ENCODE data around the gene ERCC8.

ERCC8 gene

DNA sequence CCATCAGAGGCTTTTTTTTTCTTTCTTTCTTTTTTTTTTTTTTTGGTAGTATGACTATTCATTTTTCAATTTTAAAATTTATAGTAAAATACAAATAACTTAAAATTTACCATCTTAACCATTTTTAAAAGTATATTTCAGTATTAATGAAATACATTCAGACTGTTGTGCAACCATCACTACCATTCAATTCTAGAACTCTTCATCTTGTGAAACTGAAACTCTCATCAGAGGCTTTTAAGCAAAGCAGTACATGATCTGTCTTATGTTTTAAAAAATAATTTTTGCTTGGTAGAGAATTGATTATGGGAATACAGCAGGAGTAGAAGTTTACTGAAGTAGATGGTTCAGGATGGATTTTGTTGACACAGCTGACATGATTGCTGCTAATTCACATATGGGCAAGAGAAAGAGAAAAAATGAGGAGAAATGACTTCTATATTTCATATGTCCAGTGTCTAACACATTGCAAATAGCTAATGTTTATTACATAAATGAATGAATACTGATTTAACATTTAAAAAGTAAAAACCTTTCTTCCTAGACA, 114.2 kb downstream of the ERCC8 start:
- no peak for DNase-seq

- no peak for DNase-seq
Measured at GRCh38 chr5:60829490-60830266, 115.2 kb downstream of the ERCC8 start.

DNA sequence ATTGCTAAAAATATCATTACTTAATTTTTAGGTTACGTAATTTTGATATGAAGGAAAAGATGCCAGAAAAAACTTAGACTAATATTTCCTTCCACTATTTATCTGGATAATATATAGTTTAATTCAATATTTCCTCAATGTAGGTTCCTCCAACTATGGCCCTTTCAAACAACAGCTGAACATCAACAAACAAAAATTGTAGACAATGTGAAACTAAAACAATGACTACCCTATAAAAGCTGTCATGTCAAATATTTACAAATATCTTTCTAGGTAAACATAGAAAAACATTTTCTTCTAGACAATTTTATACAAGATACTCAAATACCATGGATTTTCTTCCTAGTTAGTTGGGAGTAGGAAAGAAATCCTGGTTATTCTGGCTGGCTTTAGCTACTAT, 117.7 kb downstream of the ERCC8 start:
- DNase-seq: no peak

GRCh38 chr5:60826653-60827052, 118.2 kb downstream of the ERCC8 start:
- no peak for DNase-seq

Measured in left hindlimb (tissue), 1 donor.